Raji (cell line): Measurements from ENCODE around the gene PCDH9.

Source experiments
- POLR2A ChIP-seq: IDR thresholded peaks from 2 replicates; pipeline ENCODE4 v1.6.1; 2011; ENCODE audit warnings: low read depth, low read length, control low read depth; ENCODE audit not compliant: insufficient read depth

The PCDH9 gene

DNA sequence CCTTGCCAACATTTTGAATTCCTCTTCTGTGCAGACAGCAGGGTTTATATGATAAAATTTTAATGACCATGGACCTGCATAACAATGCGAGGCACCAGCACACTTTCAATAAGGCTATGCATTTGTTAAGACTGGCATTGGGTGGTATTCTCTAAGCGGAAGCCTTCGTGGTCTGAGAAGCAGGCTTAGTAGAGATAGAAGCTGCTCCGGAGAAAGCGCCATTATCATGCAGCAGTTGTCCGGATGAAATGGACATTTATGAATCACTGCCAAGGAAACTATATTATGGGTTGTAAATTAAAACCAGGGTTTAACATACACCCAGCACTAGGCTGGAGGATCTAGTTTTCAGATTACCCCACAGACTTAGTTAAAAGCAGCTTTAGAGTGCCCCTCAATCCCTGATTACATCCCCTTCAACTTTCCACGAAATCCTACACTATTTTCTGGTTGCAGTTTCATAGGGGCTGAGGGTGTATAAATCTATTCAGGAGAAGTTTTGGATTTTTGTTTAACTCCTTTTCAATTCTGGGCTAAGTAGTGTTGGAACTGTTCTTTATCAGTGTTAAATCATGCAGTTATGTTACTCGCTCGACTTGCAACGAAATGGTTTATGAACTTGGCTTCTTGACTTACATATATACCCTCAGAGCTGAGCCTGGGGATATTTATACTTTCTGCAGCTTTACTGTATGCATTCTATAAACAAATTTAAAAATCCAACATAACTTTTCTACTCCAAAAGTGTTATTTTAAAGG is 193.3 kb downstream of the PCDH9 start:
- TF ChIP-seq POLR2A = no peak

- no peak for TF ChIP-seq POLR2A
Measured at GRCh38 chr13:67033170-67033569, 197.0 kb downstream of the PCDH9 start.

DNA sequence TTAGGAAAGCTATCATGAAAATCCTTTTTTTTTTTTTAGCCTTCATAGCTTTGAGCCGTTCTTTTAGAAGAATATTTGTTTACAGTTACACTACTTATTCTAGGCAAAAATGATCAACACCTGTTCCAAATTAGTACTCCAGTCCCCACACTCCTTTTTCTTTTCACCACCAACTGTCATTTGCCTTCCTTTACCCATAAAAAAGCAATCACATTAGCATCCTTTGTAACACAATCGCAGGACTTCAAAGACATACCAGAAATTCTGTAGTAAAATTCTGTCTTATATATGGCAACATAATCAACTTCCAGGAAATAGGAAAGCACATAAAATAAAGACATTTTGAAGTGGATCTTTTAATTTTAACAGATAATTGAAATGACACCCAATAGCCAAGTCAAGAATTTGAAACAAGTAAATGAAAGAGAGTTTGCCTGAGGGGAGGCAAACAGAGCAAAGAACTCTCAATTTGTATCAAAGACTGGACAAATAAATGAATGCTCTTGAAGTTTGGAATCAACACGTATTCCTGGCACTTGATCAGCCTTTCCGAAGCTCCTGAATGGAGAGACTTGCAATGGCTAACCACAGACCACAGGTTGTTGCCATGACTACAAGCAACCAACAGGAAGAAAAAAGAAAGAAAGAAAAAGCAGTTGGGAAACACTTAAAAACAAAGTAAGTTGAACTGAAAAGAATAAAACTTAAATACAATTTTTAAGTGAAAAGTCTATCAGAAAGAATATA is 206.8 kb downstream of the PCDH9 start:
- no peak for TF ChIP-seq POLR2A

GRCh38 chr13:67018775-67019174 is 211.4 kb downstream of the PCDH9 start:
- no peak for TF ChIP-seq POLR2A

DNA sequence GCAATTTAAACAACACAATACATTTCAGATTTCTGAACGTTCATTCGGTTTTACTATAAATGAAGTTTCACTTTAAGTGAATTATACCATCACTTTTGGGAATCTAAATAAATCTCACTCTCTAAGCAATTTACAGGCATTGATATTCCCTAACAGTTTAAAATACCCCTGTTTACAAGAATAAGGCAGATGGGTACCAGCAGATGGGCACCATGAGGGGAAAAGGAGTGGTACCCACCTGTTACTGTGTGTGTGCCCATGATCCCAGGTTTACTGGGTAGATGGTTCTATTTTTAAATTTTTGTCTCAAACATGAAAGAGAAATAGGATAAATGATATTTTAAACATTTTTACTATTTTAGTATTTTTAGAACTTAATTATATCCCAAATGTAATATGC is 212.9 kb downstream of the PCDH9 start:
- no peak for TF ChIP-seq POLR2A

GRCh38 chr13:67015976-67016600 is 214.0 kb downstream of the PCDH9 start:
- no peak for TF ChIP-seq POLR2A

- no peak for TF ChIP-seq POLR2A
Measured at GRCh38 chr13:67014399-67014798, 215.7 kb downstream of the PCDH9 start.

GRCh38 chr13:67013709-67014108 is 216.4 kb downstream of the PCDH9 start:
- TF ChIP-seq POLR2A = no peak

- TF ChIP-seq POLR2A = no peak
Measured at GRCh38 chr13:67008075-67008668, 222.0 kb downstream of the PCDH9 start.

DNA sequence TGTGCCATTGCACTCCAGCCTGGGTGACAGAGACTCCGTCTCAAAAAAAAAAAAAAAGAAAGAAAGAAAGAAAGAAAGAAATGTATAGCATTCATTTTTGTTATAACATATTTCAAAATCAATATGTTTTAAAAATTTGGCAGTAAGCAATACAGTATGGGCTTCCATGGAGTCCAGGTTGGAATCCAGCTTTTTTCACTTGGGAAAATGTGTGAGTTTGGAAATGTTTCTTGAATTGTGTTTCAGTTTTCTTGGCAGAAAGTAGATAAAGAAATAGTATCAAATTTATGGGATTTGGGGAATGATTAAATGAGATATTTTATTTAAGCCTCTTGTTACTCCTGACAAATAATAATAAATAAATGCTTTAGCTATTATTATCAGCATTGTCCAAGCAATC is 225.6 kb downstream of the PCDH9 start:
- no peak for TF ChIP-seq POLR2A

DNA sequence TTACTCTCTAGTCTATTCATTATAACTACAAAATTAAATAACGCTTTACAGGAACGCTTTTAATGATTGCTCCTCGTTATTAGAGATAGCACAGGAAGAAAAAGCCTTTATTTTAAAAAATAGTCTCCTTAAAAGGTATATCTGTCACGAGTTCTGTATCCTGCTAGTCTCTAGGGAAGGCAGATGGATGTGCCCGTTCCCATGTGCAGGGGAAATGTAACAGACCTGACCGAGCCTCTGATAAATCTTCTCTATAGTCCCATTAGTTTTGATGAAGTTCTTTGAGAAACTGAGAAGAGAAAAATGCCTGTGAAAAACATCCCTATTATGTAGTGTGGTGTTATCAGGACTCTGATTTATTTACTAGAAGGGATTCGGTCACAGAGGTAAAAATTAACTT is 226.4 kb downstream of the PCDH9 start:
- no peak for TF ChIP-seq POLR2A

- TF ChIP-seq POLR2A = no peak
Measured at GRCh38 chr13:67001363-67001762, 228.8 kb downstream of the PCDH9 start.

DNA sequence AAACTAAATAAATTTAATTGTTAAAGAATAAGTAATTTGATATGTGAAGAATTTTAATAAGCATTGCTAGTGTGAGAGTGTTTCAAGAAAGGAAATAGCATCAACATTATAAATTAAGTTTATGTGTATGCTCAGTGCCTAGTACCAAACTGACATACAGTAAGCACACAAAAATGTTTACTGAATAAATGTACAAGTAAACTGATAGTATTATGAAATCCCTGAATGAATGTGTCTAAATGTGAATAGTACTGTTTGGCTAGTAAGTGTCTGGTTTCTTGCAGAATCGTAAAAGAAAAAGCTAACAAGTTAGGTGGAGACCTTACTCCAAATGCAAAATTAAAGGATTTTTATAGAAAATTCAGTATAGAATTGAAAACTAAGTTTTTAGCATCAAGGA is 233.6 kb downstream of the PCDH9 start:
- no peak for TF ChIP-seq POLR2A

GRCh38 chr13:66995203-66995611 is 234.9 kb downstream of the PCDH9 start:
- no peak for TF ChIP-seq POLR2A

DNA sequence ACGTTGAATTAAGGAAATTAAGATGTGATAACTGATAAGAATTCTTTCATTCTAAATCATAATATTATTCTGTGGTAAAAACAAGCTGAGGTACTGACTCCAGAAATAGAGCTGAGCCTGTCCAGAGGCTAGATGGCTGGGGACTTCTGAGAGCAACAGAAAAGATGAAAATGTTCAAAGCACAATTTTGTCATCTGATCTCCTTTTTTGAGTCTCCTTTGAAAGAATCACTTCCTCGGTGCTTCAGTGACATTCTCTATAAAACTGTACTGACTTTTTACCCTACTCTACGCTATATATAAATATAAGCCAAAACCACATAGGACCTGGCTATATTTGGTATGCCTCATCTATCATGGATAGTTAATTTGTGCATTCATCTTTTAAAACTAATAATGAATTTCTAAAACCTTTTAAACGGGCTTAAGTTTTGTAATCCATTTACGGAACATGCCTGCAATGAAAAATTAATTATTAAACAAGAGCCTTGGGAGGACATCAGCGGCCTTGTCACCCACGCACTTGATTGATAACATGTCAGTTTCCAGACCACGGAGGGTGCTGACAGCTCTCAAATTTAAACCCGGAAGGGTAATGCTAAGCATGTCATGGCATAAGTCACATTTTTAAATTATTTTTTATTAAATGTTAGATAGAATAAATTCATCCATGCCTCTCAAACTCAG is 235.5 kb downstream of the PCDH9 start:
- TF ChIP-seq POLR2A = no peak
